DND-41 (cell line): ENCODE data around the gene PREX1.

ENCODE experiments used
- ATAC-seq: fragments of 200-7000 bp; cut with Tn5 transposase; 3 replicates; pipeline ENCODE4 v1.9.1; 2021; ENCODE audit warnings: low read depth; ENCODE audit not compliant: insufficient read depth
- DNase-seq: peaks from one replicate; pipeline ENCODE4 v3.0.0-alpha.2; 2020
- H2AFZ ChIP-seq: 2 replicates; pipeline ENCODE4 v1.6.0; 2012; ENCODE audit warnings: low read depth, low read length
- H3K27ac ChIP-seq: 2 replicates; pipeline ENCODE4 v1.5.1; 2012; ENCODE audit warnings: low read length, inconsistent platforms
- H3K27me3 ChIP-seq: fragments of 200-600 bp; sonication (generic); 2 replicates; pipeline ENCODE4 v1.6.0; 2012; ENCODE audit warnings: low read length, mild to moderate bottlenecking, inconsistent platforms; ENCODE audit not compliant: insufficient read depth, poor library complexity
- H3K36me3 ChIP-seq: 2 replicates; pipeline ENCODE4 v1.5.1; 2012; ENCODE audit warnings: low read length, inconsistent platforms; ENCODE audit not compliant: insufficient read depth
- H3K4me1 ChIP-seq: 2 replicates; pipeline ENCODE4 v1.5.1; 2012; ENCODE audit warnings: mild to moderate bottlenecking, low read length; ENCODE audit not compliant: insufficient read depth
- H3K4me2 ChIP-seq: 2 replicates; pipeline ENCODE4 v1.6.0; 2012; ENCODE audit warnings: mild to moderate bottlenecking, moderate library complexity, low read length, inconsistent platforms; ENCODE audit not compliant: insufficient read depth
- H3K4me3 ChIP-seq, 2 experiments: fragments of 200-600 bp in 1 of 2; shearing (Covaris generic) in 1 of 2; 2 replicates each; pipeline ENCODE4 v1.5.1; 2012 to 2016; ENCODE audit warnings: inconsistent platforms in 2 of 2, low read length in 2 of 2, mild to moderate bottlenecking in 2 of 2, low read depth in 1 of 2, moderate library complexity in 1 of 2
- H3K79me2 ChIP-seq: 2 replicates; pipeline ENCODE4 v1.6.0; 2012; ENCODE audit warnings: low read length, inconsistent platforms; ENCODE audit not compliant: insufficient read depth
- H3K9ac ChIP-seq: 2 replicates; pipeline ENCODE4 v1.6.0; 2012; ENCODE audit warnings: low read depth, mild to moderate bottlenecking, inconsistent platforms, low read length, moderate library complexity
- H3K9me3 ChIP-seq: 2 replicates; pipeline ENCODE4 v1.5.1; 2012; ENCODE audit warnings: low read length, moderate library complexity, mild to moderate bottlenecking, inconsistent platforms; ENCODE audit not compliant: insufficient read depth, severe bottlenecking
- H4K20me1 ChIP-seq: 2 replicates; pipeline ENCODE4 v1.6.0; 2012; ENCODE audit warnings: low read length; ENCODE audit not compliant: insufficient read depth
- EZH2 ChIP-seq: IDR thresholded peaks from 3 replicates; pipeline ENCODE4 v1.6.1; 2012; ENCODE audit warnings: borderline replicate concordance, low read depth, mild to moderate bottlenecking, moderate library complexity, low read length, inconsistent platforms; ENCODE audit not compliant: severe bottlenecking
- TF ChIP-seq, protein P1 (sequence below): IDR thresholded peaks from 2 replicates; pipeline ENCODE4 v1.5.1; 2012; ENCODE audit warnings: borderline replicate concordance, low read length, moderate library complexity, mild to moderate bottlenecking; ENCODE audit not compliant: poor library complexity, severe bottlenecking; ENCODE audit errors: extremely low read depth

The PREX1 gene

DNA sequence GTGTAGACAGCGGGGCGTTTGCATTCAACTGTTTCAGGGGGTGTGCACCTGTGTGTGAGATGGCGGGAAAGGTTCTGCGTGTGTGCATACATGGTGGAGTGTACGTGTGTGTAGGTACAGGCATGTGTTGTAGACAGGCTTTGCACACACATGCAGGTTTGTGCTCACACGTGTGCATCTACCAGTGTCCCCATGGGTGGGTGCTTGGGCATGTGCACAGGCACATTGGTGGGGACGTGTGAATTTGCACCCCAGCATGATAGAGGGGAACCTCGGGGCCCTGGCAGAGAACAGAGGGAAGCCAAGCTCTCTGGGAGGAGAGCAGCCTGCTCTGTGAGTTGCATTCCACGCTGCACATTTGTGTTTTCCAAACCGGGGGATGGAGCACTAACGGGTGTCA is 250.2 kb downstream of the PREX1 start:
- no peak for ATAC-seq
- Histone ChIP-seq H2AFZ (no peak overlapping the region), H3K79me2 (no peaks in the 10 kb centered on the region)

DNA sequence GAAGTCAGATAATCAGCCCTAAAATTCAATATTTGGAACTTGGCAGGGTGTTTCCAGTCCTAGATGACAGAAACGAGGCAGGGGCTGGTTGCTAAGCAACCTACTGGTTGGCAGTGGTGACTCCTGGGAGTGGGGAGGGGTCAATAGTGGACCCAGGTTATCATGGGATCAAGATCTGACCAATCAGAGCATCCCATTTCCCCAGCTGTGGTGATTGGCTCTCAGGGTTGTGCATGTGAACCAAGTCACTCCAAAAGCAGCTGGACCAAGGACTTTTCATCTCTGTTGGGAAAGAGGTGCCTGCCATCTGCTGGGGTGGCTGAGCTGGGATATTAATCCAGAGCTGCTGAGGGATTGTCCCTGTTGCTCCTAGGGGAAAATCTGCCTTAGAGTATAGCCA is 253.4 kb downstream of the PREX1 start:
- H3K9me3 ChIP-seq = no peaks in the 10 kb centered on the region
- H3K27me3 ChIP-seq = peaks cover 19% of the 10 kb centered on the region
- H3K27ac ChIP-seq = no peak overlapping the region
- no peaks in the 10 kb centered on the region for H3K36me3 ChIP-seq
- H3K4me3 ChIP-seq = no peak overlapping the region
- no peaks in the 10 kb centered on the region for H3K79me2 ChIP-seq
- no peak for ATAC-seq
- no peak overlapping the region for H3K4me2 ChIP-seq
- H2AFZ ChIP-seq = no peak overlapping the region
- peaks cover 5% of the 10 kb centered on the region; the same call in 1 of the 2 replicates for H4K20me1 ChIP-seq
- H3K9ac ChIP-seq = no peak overlapping the region
- DNase-seq = no peak
- TF ChIP-seq, protein P1, sequence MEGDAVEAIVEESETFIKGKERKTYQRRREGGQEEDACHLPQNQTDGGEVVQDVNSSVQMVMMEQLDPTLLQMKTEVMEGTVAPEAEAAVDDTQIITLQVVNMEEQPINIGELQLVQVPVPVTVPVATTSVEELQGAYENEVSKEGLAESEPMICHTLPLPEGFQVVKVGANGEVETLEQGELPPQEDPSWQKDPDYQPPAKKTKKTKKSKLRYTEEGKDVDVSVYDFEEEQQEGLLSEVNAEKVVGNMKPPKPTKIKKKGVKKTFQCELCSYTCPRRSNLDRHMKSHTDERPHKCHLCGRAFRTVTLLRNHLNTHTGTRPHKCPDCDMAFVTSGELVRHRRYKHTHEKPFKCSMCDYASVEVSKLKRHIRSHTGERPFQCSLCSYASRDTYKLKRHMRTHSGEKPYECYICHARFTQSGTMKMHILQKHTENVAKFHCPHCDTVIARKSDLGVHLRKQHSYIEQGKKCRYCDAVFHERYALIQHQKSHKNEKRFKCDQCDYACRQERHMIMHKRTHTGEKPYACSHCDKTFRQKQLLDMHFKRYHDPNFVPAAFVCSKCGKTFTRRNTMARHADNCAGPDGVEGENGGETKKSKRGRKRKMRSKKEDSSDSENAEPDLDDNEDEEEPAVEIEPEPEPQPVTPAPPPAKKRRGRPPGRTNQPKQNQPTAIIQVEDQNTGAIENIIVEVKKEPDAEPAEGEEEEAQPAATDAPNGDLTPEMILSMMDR = no peak
- no peak for TF ChIP-seq EZH2
- no peaks in the 10 kb centered on the region for H3K4me1 ChIP-seq

More for the DNA sequence above, 250.2 kb downstream of the PREX1 start:
- no peak overlapping the region for H3K9ac ChIP-seq
- H4K20me1 ChIP-seq = peaks cover 5% of the 10 kb centered on the region; the same call in 1 of the 2 replicates
- H3K36me3 ChIP-seq = no peaks in the 10 kb centered on the region
- H3K9me3 ChIP-seq = no peaks in the 10 kb centered on the region
- DNase-seq = no peak
- H3K27me3 ChIP-seq = peaks cover 14% of the 10 kb centered on the region
- no peak overlapping the region for H3K4me3 ChIP-seq
- H3K4me1 ChIP-seq = no peaks in the 10 kb centered on the region
- TF ChIP-seq, protein P1 = no peak
- TF ChIP-seq EZH2 = no peak
- H3K4me2 ChIP-seq = no peak overlapping the region
- H3K27ac ChIP-seq = no peak overlapping the region
